Measurements from ENCODE around the gene TMBIM4. TPM values are rescaled to one million over a fixed set of nuclear protein-coding genes. Genes with fewer than 3 reads are reported as not detected.
"Not testable (repeated sequence)": the region's sequence is repeated elsewhere in the genome, so short reads cannot be mapped to it uniquely, and the experiment has no call there.

The TMBIM4 gene
- total RNA-seq, 1 donor = 94.1 TPM

GRCh38 chr12:66182956-66183355 lies 13.2 kb upstream of the TMBIM4 start:
- H3K4me2 ChIP-seq (ENCODE audit: insufficient read depth, low read length) = no peak overlapping the region

GRCh38 chr12:66176105-66176900 lies 6.5 kb upstream of the TMBIM4 start:
- Histone ChIP-seq H4K20me1 (ENCODE audit: insufficient read depth, low read length) (no peaks in the 10 kb centered on the region), H3K4me1 (ENCODE audit: insufficient read depth, low read length) (no peaks in the 10 kb centered on the region), H3K4me3 (ENCODE audit: insufficient read depth, low read length) (no peak overlapping the region), H3K36me3 (ENCODE audit: insufficient read depth, low read length) (no peaks in the 10 kb centered on the region), H2AFZ (ENCODE audit: low read length) (no peak overlapping the region), H3K27ac (ENCODE audit: low read depth, low read length) (no peak overlapping the region), H3K4me2 (ENCODE audit: insufficient read depth, low read length) (no peak overlapping the region), H3K79me2 (ENCODE audit: insufficient read depth, low read length) (no peaks in the 10 kb centered on the region), H3K27me3 (ENCODE audit: insufficient read depth, low read length) (peaks cover 7% of the 10 kb centered on the region), H3K9me3 (ENCODE audit: low read depth, low read length) (no peaks in the 10 kb centered on the region)
- TF ChIP-seq, protein P1, sequence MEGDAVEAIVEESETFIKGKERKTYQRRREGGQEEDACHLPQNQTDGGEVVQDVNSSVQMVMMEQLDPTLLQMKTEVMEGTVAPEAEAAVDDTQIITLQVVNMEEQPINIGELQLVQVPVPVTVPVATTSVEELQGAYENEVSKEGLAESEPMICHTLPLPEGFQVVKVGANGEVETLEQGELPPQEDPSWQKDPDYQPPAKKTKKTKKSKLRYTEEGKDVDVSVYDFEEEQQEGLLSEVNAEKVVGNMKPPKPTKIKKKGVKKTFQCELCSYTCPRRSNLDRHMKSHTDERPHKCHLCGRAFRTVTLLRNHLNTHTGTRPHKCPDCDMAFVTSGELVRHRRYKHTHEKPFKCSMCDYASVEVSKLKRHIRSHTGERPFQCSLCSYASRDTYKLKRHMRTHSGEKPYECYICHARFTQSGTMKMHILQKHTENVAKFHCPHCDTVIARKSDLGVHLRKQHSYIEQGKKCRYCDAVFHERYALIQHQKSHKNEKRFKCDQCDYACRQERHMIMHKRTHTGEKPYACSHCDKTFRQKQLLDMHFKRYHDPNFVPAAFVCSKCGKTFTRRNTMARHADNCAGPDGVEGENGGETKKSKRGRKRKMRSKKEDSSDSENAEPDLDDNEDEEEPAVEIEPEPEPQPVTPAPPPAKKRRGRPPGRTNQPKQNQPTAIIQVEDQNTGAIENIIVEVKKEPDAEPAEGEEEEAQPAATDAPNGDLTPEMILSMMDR (IDR thresholded peaks at IDR 0.05; ENCODE audit: extremely low read depth, low read depth, low read length) = no peak
- no peak for DNase-seq (ENCODE audit: insufficient read length, low spot score, missing footprints)

More at GRCh38 chr12:66182956-66183355, 13.2 kb upstream of the TMBIM4 start:
- TF ChIP-seq, protein P1 (IDR thresholded peaks at IDR 0.05; ENCODE audit: extremely low read depth, low read depth, low read length) = no peak
- no peak overlapping the region for H2AFZ ChIP-seq (ENCODE audit: low read length)
- no peaks in the 10 kb centered on the region for H4K20me1 ChIP-seq (ENCODE audit: insufficient read depth, low read length)
- no peaks in the 10 kb centered on the region for H3K9me3 ChIP-seq (ENCODE audit: low read depth, low read length)
- no peak for DNase-seq (ENCODE audit: insufficient read length, low spot score, missing footprints)
- H3K4me3 ChIP-seq (ENCODE audit: insufficient read depth, low read length) = no peak overlapping the region
- H3K4me1 ChIP-seq (ENCODE audit: insufficient read depth, low read length) = no peaks in the 10 kb centered on the region
- no peaks in the 10 kb centered on the region for H3K36me3 ChIP-seq (ENCODE audit: insufficient read depth, low read length)
- H3K27ac ChIP-seq (ENCODE audit: low read depth, low read length) = no peak overlapping the region
- peaks cover 13% of the 10 kb centered on the region for H3K27me3 ChIP-seq (ENCODE audit: insufficient read depth, low read length)
- no peaks in the 10 kb centered on the region for H3K79me2 ChIP-seq (ENCODE audit: insufficient read depth, low read length)

DNA sequence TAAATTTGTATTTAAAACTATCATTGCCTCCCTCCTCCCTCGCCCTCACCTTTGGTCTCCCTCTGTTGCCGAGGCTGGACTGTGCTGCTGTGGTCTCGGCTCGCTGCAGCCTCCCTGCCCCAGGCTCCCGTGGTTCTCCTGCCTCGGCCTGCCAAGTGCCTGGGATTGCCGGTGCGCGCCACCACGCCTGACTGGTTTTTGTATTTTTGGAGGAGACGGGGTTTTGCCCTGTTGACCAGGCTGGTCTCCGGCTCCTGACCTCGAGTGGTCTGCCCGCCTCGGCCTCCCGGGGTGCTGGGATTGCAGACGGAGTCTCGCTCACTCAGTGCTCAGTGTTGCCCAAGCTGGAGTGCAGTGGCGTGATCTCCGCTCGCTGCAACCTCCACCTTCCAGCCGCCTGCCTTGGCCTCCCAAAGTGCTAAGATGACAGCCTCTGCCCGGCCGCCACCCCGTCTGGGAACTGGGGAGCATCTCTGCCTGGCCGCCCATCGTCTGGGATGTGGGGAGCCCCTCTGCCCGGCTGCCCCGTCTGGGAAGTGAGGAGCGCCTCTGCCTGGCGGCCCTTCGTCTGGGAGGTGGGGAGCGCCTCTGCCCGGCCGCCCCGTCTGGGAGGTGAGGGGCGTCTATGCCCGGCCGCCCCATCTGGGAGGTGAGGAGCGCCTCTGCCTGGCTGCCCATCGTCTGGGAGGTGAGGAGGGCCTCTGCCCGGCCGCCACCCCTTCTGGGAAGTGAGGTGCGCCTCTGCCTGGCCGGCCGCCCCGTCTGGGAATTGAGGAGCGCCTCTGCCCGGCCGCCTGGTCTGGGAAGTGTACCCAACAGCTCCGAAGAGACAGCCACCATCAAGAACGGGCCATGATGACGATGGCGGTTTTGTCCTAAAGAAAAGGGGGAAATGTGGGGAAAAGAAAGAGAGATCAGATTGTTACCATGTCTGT lies 4.9 kb upstream of the TMBIM4 start:
- H3K36me3 ChIP-seq (ENCODE audit: insufficient read depth, low read length); H3K4me1 ChIP-seq (ENCODE audit: insufficient read depth, low read length); DNase-seq (ENCODE audit: insufficient read length, low spot score, missing footprints); H3K27me3 ChIP-seq (ENCODE audit: insufficient read depth, low read length); H4K20me1 ChIP-seq (ENCODE audit: insufficient read depth, low read length); H3K9me3 ChIP-seq (ENCODE audit: low read depth, low read length); H3K4me2 ChIP-seq (ENCODE audit: insufficient read depth, low read length); H2AFZ ChIP-seq (ENCODE audit: low read length); H3K79me2 ChIP-seq (ENCODE audit: insufficient read depth, low read length); H3K4me3 ChIP-seq (ENCODE audit: insufficient read depth, low read length); H3K27ac ChIP-seq (ENCODE audit: low read depth, low read length): not testable (repeated sequence)

- TF ChIP-seq, protein P1 (IDR thresholded peaks at IDR 0.05; ENCODE audit: extremely low read depth, low read depth, low read length) = no peak
- Histone ChIP-seq H3K9me3 (ENCODE audit: low read depth, low read length) (no peaks in the 10 kb centered on the region), H4K20me1 (ENCODE audit: insufficient read depth, low read length) (no peaks in the 10 kb centered on the region), H3K36me3 (ENCODE audit: insufficient read depth, low read length) (peaks cover 3% of the 10 kb centered on the region), H3K4me2 (ENCODE audit: insufficient read depth, low read length) (peak overlapping the region; percentile 97), H3K4me1 (ENCODE audit: insufficient read depth, low read length) (peaks cover 8% of the 10 kb centered on the region), H3K27me3 (ENCODE audit: insufficient read depth, low read length) (no peaks in the 10 kb centered on the region), H2AFZ (ENCODE audit: low read length) (no peak overlapping the region), H3K27ac (ENCODE audit: low read depth, low read length) (no peak overlapping the region), H3K4me3 (ENCODE audit: insufficient read depth, low read length) (peak overlapping the region; percentile 95), H3K79me2 (ENCODE audit: insufficient read depth, low read length) (peaks cover 31% of the 10 kb centered on the region)
- DNase-seq (ENCODE audit: insufficient read length, low spot score, missing footprints) = no peak
Observed at GRCh38 chr12:66170606-66171005, 810 bp upstream of the TMBIM4 start.

Measured in osteoblast (primary cell).